ENCODE results near the gene POLG. TPM values are rescaled to one million over a fixed set of nuclear protein-coding genes. Genes with fewer than 3 reads are reported as not detected.

POLG gene
- total and polyA plus RNA-seq, 2 of the 13 experiments (the other 11 are each of a cell fraction or from before 2014, with no cell fraction given) = 26.6 to 35.5 TPM

DNA sequence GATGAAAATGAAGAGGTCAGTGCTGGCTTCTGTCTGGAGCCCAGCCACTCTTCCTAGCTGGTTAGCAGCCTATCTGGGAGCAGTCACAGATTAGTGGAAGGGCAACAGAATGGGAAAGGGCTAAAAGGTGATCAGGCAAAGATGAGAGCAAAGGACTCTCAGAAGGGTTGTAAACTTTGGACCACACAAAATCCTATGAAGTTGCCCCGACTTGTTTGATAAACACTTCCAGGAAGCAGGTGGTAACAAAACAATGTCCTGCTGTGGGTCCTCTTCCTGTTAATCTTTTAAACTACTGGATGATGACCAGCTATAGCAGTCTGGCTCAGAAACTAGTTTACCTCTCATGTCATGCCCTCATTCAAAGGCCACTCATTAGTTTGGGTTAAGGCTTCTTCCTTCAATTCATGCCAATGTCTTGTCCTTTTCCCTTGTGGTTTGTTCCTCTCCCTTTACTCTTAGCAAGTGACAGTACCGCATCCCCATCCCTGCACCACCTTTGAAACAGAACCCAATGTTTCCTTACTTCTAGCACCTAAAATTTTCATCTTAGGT, 19.2 kb downstream of the POLG start (continued):
- TF ChIP-seq ZNF572 (CRISPR knock-in tag; IDR thresholded peaks at IDR 0.05) (no peak), IRF2 (CRISPR knock-in tag; IDR thresholded peaks at IDR 0.05) (0 out of 2 replicates have a peak, but pooled peaks have one; percentile 18), ZMYM4 (CRISPR knock-in tag; IDR thresholded peaks at IDR 0.05) (no peak), GATA4 (IDR thresholded peaks at IDR 0.05; ENCODE audit: borderline replicate concordance, low read depth) (no peak; the same call in 1 of the 2 replicates), ZNF614 (CRISPR knock-in tag; IDR thresholded peaks at IDR 0.05; ENCODE audit: borderline replicate concordance) (no peak), SIN3B (IDR thresholded peaks at IDR 0.05; ENCODE audit: low read length) (no peak), RXRB (CRISPR knock-in tag; IDR thresholded peaks at IDR 0.05; ENCODE audit: borderline replicate concordance) (peak; percentile 40; the same call in 1 of the 2 replicates), RARA (CRISPR knock-in tag; IDR thresholded peaks at IDR 0.05) (peak; percentile 62), ZNF468 (CRISPR knock-in tag; IDR thresholded peaks at IDR 0.05) (no peak), NFYC (CRISPR knock-in tag; IDR thresholded peaks at IDR 0.05) (no peak), SOX13 (IDR thresholded peaks at IDR 0.05) (no peak), SOX13 (CRISPR knock-in tag; conservative IDR thresholded peaks at IDR 0.05 in 1 of 2, IDR thresholded peaks at IDR 0.05 in 1 of 2) (0 out of 4 replicates have a peak, but pooled peaks of 1 of the 2 experiments have one; percentile 37), NFIC (IDR thresholded peaks at IDR 0.05; ENCODE audit: low read length) (0 out of 2 replicates have a peak, but pooled peaks have one; percentile 41), ELF4 (CRISPR knock-in tag; IDR thresholded peaks at IDR 0.05; ENCODE audit: borderline replicate concordance) (0 out of 2 replicates have a peak, but pooled peaks have one; percentile 52), SMAD1 (CRISPR knock-in tag; IDR thresholded peaks at IDR 0.05; ENCODE audit: borderline replicate concordance, low read depth) (no peak), ZNF83 (CRISPR knock-in tag; IDR thresholded peaks at IDR 0.05; ENCODE audit: borderline replicate concordance) (no peak), NCOR1 (IDR thresholded peaks at IDR 0.05; ENCODE audit: borderline replicate concordance, low read length) (peak; percentile 35; the same call in 1 of the 2 replicates), FLYWCH1 (CRISPR knock-in tag; IDR thresholded peaks at IDR 0.05) (no peak)
- TF ChIP-seq, protein P1, sequence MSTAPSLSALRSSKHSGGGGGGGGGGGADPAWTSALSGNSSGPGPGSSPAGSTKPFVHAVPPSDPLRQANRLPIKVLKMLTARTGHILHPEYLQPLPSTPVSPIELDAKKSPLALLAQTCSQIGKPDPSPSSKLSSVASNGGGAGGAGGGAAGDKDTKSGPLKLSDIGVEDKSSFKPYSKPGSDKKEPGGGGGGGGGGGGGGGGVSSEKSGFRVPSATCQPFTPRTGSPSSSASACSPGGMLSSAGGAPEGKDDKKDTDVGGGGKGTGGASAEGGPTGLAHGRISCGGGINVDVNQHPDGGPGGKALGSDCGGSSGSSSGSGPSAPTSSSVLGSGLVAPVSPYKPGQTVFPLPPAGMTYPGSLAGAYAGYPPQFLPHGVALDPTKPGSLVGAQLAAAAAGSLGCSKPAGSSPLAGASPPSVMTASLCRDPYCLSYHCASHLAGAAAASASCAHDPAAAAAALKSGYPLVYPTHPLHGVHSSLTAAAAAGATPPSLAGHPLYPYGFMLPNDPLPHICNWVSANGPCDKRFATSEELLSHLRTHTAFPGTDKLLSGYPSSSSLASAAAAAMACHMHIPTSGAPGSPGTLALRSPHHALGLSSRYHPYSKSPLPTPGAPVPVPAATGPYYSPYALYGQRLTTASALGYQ (CRISPR knock-in tag; IDR thresholded peaks at IDR 0.05) = no peak
- TF ChIP-seq, protein P2, sequence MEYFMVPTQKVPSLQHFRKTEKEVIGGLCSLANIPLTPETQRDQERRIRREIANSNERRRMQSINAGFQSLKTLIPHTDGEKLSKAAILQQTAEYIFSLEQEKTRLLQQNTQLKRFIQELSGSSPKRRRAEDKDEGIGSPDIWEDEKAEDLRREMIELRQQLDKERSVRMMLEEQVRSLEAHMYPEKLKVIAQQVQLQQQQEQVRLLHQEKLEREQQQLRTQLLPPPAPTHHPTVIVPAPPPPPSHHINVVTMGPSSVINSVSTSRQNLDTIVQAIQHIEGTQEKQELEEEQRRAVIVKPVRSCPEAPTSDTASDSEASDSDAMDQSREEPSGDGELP (IDR thresholded peaks at IDR 0.05; ENCODE audit: borderline replicate concordance, low read depth) = peak; percentile 24; the same call in 1 of the 2 replicates
- TF ChIP-seq, protein P3, sequence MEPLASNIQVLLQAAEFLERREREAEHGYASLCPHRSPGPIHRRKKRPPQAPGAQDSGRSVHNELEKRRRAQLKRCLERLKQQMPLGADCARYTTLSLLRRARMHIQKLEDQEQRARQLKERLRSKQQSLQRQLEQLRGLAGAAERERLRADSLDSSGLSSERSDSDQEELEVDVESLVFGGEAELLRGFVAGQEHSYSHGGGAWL (CRISPR knock-in tag; IDR thresholded peaks at IDR 0.05) = no peak
- TF ChIP-seq, protein P4, sequence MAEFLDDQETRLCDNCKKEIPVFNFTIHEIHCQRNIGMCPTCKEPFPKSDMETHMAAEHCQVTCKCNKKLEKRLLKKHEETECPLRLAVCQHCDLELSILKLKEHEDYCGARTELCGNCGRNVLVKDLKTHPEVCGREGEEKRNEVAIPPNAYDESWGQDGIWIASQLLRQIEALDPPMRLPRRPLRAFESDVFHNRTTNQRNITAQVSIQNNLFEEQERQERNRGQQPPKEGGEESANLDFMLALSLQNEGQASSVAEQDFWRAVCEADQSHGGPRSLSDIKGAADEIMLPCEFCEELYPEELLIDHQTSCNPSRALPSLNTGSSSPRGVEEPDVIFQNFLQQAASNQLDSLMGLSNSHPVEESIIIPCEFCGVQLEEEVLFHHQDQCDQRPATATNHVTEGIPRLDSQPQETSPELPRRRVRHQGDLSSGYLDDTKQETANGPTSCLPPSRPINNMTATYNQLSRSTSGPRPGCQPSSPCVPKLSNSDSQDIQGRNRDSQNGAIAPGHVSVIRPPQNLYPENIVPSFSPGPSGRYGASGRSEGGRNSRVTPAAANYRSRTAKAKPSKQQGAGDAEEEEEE (CRISPR knock-in tag; IDR thresholded peaks at IDR 0.05; ENCODE audit: borderline replicate concordance) = 0 out of 2 replicates have a peak, but pooled peaks have one; percentile 56

All from HepG2 (cell line).